Bronchial epithelial cell (primary cell): Measurements from ENCODE around the gene NCBP1. TPM values are rescaled to one million over a fixed set of nuclear protein-coding genes. Genes with fewer than 3 reads are reported as not detected.
"Not testable (repeated sequence)": the region's sequence is repeated elsewhere in the genome, so short reads cannot be mapped to it uniquely, and the experiment has no call there.

Experiments used
- DNase-seq: peaks from one replicate; pipeline ENCODE4 v3.0.0-alpha.2; 2010; ENCODE audit warnings: low read depth
- FAIRE-seq: peaks from 2 replicates; lab custom pipeline; 2011; peaks lifted over from hg19 to GRCh38; lab: Jason Lieb, UNC
- H3K27me3 ChIP-seq: 2 replicates; pipeline ENCODE4 v1.5.1; 2011; ENCODE audit warnings: low read length; ENCODE audit not compliant: control insufficient read depth, insufficient read depth
- H3K36me3 ChIP-seq: 2 replicates; pipeline ENCODE4 v1.5.1; 2011; ENCODE audit warnings: low read length; ENCODE audit not compliant: control insufficient read depth, insufficient read depth
- H3K4me3 ChIP-seq: 2 replicates; pipeline ENCODE4 v1.5.1; 2011; ENCODE audit warnings: mild to moderate bottlenecking, low read depth, low read length, control low read depth
- total RNA-seq: library from RNA; depleted of rRNA; stranded (reverse); fragments of >200 nt; gene quantifications from 2 replicates; pipeline ENCODE4 v1.2.1, GENCODE V29; 2014
- TF ChIP-seq, protein P1 (sequence below): IDR thresholded peaks from 2 replicates; pipeline ENCODE4 v1.5.1; 2011; ENCODE audit warnings: mild to moderate bottlenecking, moderate library complexity, low read length, control low read depth, inconsistent platforms; ENCODE audit not compliant: insufficient read depth, severe bottlenecking

NCBP1 gene
- total RNA-seq, 1 donor from 2014 or later: 25.0 TPM

DNA sequence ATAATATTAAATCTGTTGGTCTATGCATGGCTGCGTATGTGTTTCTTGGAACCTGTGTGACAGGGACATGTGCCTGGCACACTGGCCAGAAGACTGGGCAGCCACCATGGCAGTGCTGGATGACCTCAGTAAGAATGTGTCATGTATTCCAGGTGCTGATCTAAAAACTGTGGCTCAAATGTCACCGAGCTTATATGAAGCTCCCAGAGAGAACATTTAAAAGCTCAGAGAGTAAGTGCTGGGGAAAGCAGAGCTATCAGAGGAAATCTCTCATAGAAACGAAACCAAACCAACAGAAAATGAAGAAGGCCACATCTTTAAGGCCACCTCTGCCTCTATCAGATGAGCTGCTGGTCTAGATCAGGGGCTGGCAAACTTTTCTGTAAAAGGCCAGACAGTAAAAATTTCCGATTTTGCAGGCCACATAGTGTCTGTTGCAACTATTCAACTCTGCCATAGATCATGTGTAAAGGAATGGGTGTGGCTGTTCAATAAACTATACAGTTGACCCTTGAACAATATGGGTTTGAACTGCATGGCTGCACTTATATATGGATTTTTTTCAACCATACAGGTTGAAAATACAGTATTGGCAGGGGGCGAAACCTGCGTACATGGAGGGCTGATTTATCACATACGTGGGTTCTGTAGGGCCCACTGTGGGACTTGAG is 32.3 kb upstream of the NCBP1 start:
- FAIRE-seq (no peak), DNase-seq (no peak)
- Histone ChIP-seq H3K4me3 (no peak overlapping the region), H3K36me3 (peaks cover 12% of the 10 kb centered on the region), H3K27me3 (no peaks in the 10 kb centered on the region)
- TF ChIP-seq, protein P1, sequence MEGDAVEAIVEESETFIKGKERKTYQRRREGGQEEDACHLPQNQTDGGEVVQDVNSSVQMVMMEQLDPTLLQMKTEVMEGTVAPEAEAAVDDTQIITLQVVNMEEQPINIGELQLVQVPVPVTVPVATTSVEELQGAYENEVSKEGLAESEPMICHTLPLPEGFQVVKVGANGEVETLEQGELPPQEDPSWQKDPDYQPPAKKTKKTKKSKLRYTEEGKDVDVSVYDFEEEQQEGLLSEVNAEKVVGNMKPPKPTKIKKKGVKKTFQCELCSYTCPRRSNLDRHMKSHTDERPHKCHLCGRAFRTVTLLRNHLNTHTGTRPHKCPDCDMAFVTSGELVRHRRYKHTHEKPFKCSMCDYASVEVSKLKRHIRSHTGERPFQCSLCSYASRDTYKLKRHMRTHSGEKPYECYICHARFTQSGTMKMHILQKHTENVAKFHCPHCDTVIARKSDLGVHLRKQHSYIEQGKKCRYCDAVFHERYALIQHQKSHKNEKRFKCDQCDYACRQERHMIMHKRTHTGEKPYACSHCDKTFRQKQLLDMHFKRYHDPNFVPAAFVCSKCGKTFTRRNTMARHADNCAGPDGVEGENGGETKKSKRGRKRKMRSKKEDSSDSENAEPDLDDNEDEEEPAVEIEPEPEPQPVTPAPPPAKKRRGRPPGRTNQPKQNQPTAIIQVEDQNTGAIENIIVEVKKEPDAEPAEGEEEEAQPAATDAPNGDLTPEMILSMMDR: no peak

DNA sequence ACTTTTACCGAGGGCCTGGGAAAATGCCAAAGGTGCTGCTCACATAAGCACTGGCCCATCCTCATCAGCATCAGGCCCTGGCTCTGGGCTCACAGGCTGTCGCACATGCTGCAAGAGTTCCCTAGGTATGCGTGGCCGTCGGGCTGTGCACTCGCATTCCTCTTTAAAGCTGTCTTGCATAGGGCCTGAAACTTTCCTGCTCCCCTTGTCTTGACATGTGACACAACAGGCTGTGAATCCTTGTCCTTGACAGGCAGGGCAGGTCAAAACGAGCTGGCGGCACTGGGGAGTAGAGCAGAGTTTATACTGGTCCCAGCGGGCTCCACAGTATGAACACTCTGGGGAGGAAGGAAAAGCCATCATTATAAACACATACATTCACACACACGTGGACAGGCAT is 31.2 kb upstream of the NCBP1 start:
- TF ChIP-seq, protein P1: no peak

DNA sequence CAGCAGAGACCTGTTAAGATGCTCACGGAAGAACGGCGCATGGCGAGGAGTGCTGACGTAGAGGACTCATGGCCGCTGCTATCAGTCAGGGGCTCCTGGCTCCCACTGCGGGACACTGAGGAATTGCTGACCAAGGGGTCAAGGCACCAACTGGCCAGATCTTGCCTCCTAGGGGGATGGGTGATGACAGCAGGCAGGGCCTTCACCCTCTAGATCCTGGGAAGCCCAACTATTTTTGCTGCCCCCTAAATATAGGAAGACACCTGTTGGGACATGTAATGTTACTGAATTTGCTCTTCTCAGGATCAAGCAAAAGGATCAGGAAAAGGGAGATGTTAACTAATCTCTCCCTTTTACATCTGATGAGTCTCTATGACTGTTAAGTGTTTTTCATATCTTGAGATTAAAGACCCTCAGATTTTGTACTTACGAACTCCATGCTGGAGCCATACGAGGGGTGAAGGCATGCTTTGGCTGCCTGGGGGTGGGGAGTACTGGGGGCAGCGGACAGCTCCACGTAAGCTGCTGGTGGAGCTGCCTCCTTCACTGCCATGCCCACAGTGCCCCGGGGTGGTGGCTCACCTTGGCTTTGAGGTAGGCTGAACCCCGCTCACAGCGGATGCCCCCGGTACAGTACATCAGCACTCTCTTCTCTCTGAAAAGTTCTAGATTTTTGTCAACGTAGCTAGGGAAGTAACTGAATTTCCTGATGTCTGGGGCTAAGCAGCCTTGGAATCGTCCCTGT is 28.5 kb upstream of the NCBP1 start:
- DNase-seq: no peak
- no peaks in the 10 kb centered on the region for H3K27me3 ChIP-seq
- H3K4me3 ChIP-seq: no peak overlapping the region
- FAIRE-seq: no peak
- H3K36me3 ChIP-seq: peaks cover 13% of the 10 kb centered on the region
- TF ChIP-seq, protein P1: no peak

More for the DNA sequence above, 31.2 kb upstream of the NCBP1 start:
- no peak for FAIRE-seq
- no peak for DNase-seq
- Histone ChIP-seq H3K27me3 (no peaks in the 10 kb centered on the region), H3K4me3 (no peak overlapping the region), H3K36me3 (peaks cover 13% of the 10 kb centered on the region)

DNA sequence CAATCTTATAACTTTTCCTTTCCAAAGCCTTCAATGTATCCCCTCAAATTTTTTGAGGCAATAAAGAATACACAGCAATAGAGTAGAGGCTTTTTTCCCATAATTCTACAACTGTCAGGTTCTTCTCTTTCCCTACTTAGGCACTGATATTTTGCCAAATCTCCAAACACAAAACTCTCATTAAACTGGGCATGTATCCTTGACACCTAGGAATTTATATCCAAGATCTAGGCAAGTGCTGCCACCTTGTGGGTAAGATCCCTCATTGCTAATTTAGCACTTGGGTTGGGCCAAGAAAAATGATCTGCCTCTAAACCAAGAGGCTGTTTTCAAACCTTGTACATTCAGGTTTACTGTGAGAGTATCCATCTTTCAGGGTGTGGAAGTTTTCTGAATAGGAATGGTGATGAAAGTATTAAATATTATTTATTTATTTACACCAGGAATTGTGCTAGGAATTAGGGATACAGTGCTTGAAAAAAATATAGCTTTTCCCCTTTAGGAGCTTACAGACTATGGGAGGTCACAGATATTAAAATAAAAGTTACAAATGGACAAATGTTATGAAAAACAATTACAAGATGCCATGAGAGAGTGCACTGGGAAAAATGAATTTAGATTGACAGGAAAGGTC is 18.1 kb upstream of the NCBP1 start:
- FAIRE-seq (no peak), DNase-seq (peak; percentile 61)

DNA sequence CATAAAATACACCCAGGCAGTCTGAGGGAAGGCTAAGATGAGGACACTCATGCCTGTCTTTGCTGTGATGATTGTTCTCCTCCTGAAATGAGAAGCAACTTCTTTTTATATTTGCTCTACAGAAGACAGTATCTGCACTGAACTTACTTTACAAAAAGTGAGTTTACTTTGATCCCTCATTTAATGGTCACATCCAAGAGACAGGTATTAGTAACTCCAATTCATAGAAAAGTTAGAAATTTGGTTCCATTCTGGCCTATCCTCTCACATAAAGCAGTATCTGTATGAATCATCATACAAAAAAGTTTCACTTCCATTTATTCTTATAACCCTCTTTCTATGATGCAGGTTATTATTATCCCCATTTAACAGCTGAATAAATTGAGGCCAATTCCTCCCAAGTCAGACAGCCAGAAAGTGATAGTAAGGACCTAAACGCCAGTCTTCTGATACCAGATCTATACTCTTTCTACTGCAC is 15.6 kb upstream of the NCBP1 start:
- FAIRE-seq: no peak
- H3K36me3 ChIP-seq: peaks cover 4% of the 10 kb centered on the region

More for the DNA sequence above, 18.1 kb upstream of the NCBP1 start:
- Histone ChIP-seq H3K36me3 (peaks cover 5% of the 10 kb centered on the region), H3K27me3 (no peaks in the 10 kb centered on the region), H3K4me3 (no peak overlapping the region)
- TF ChIP-seq, protein P1: peak; percentile 63

DNA sequence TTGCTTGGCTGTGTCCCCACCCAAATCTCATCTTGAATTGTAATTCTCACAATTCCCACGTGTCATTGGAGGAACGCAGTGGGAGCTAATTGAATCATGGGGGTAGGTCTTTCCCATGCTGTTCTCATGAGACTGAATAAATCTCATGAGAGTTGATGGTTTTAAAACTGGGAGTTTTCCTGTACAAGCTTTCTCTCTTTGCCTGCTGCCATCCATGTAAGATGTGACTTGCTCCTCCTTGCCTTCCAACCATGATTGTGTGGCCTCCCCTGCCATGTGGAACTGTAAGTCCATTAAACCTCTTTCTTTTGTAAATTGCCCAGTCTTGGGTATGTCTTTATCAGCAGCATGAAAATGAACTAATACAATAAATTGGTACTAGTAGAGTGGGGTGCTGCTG is 13.6 kb upstream of the NCBP1 start:
- not testable (repeated sequence) for H3K36me3 ChIP-seq, H3K4me3 ChIP-seq, FAIRE-seq, H3K27me3 ChIP-seq, DNase-seq

More for the DNA sequence above, 15.6 kb upstream of the NCBP1 start:
- TF ChIP-seq, protein P1: no peak
- Histone ChIP-seq H3K4me3 (no peak overlapping the region), H3K27me3 (no peaks in the 10 kb centered on the region)
- DNase-seq: no peak

DNA sequence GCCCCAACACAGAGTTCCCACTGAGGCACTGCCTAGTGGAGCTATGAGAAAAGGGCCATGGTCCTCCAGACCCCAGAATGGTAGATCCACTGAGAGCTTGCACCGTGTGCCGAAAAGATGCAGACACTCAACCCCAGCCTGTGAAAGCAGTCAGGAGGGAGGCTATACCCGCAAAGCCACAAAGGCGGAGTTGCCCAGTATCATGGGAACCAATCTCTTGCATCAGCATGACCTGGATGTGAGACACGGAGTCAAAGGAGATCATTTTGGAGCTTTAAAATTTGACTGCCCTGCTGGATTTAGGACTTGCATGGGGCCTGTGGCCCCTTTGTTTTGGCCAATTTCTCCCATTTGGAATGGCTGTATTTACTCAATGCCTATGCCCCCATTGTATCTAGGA is 11.1 kb upstream of the NCBP1 start:
- not testable (repeated sequence) for H3K27me3 ChIP-seq, DNase-seq, H3K4me3 ChIP-seq, FAIRE-seq
- H3K36me3 ChIP-seq: peaks cover 10% of the 10 kb centered on the region
